SK-N-SH (cell line): Measurements from ENCODE around the gene FBXL5. TPM values are rescaled to one million over a fixed set of nuclear protein-coding genes. Genes with fewer than 3 reads are reported as not detected.
A peak's percentile ranks its signal among the peaks of the same experiment; 100 is the strongest.

ENCODE experiments used
- CTCF ChIA-PET: fragments of 300-600, 350-600 bp; formaldehyde crosslinking; extraction: SDS; loops from one replicate; lab custom pipeline; 2021; lab: Yijun Ruan, JAX
- POLR2A ChIA-PET: fragments of 350-600 bp; sonication (Branson Sonifier 250); formaldehyde crosslinking; extraction: SDS; loops from one replicate; lab custom pipeline; 2020; ENCODE audit warnings: antibody characterized with exemption, inconsistent platforms; lab: Yijun Ruan, JAX
- DNase-seq: peaks from one replicate; pipeline ENCODE4 v3.0.0; 2012
- H2AFZ ChIP-seq: fragments of 200-600 bp; sonication (generic); 2 replicates; pipeline ENCODE4 v1.8.1; 2016; ENCODE audit warnings: antibody characterized with exemption, mild to moderate bottlenecking, low read depth
- H3F3A ChIP-seq: fragments of 200-600 bp; sonication (generic); replicated peaks from 2 replicates; pipeline ENCODE3; 2016; ENCODE audit warnings: antibody characterized with exemption, mild to moderate bottlenecking; ENCODE audit not compliant: insufficient read depth
- H3K27ac ChIP-seq, 2 experiments: fragments of 200-500 bp in 1 of 2; fragments of 200-600 bp in 1 of 2; sonication (Bioruptor generic) in 1 of 2; sonication (generic), shearing (Covaris generic) in 1 of 2; 2 replicates each; pipeline versions ENCODE4 v1.5.1 to v1.6.1; 2014 to 2016; ENCODE audit warnings: low read depth in 2 of 2, inconsistent platforms in 1 of 2, low read length in 1 of 2, mild to moderate bottlenecking in 1 of 2, mixed read lengths in 1 of 2
- H3K27me3 ChIP-seq: fragments of 200-600 bp; sonication (generic), shearing (Covaris generic); 2 replicates; pipeline ENCODE4 v1.6.1; 2016; ENCODE audit warnings: mixed run types; ENCODE audit not compliant: insufficient read depth
- H3K36me3 ChIP-seq, 2 experiments: fragments of 200-500 bp in 1 of 2; fragments of 200-600 bp in 1 of 2; sonication (Bioruptor generic) in 1 of 2; sonication (generic) in 1 of 2; replicated peaks in 1 of 2; 2 replicates each; pipeline versions ENCODE3 to v1.5.1; 2014 to 2016; ENCODE audit warnings: low read length in 1 of 2, mild to moderate bottlenecking in 1 of 2; ENCODE audit not compliant: insufficient read depth in 2 of 2, control insufficient read depth in 1 of 2
- H3K4me1 ChIP-seq, 2 experiments: fragments of 200-500 bp in 1 of 2; fragments of 200-600 bp in 1 of 2; sonication (Bioruptor generic) in 1 of 2; sonication (generic), shearing (Covaris generic) in 1 of 2; 2 replicates each; pipeline versions ENCODE4 v1.5.1 to v1.6.1; 2014 to 2016; ENCODE audit warnings: low read depth in 1 of 2, low read length in 1 of 2, mixed run types in 1 of 2; ENCODE audit not compliant: insufficient read depth in 2 of 2, control insufficient read depth in 1 of 2
- H3K4me2 ChIP-seq: fragments of 200-600 bp; sonication (generic), shearing (Covaris generic); 2 replicates; pipeline ENCODE4 v1.6.1; 2017; ENCODE audit warnings: mixed run types
- H3K4me3 ChIP-seq, 2 experiments: fragments of 200-500 bp in 1 of 2; fragments of 200-600 bp in 1 of 2; sonication (Bioruptor generic) in 1 of 2; sonication (generic), shearing (Covaris generic) in 1 of 2; 2 replicates each; pipeline versions ENCODE4 v1.5.1 to v1.8.1; 2014 to 2016; ENCODE audit warnings: low read depth in 2 of 2, inconsistent platforms in 1 of 2, low read length in 1 of 2, mild to moderate bottlenecking in 1 of 2, mixed read lengths in 1 of 2, moderate library complexity in 1 of 2
- H3K79me2 ChIP-seq: fragments of 200-600 bp; sonication (generic); 2 replicates; pipeline ENCODE4 v1.8.1; 2017; ENCODE audit warnings: mild to moderate bottlenecking; ENCODE audit not compliant: insufficient read depth
- H3K9ac ChIP-seq: fragments of 200-600 bp; sonication (generic); 2 replicates; pipeline ENCODE4 v1.6.1; 2017; ENCODE audit warnings: mixed run types
- H3K9me2 ChIP-seq: fragments of 200-600 bp; sonication (generic); 2 replicates; pipeline ENCODE4 v1.6.1; 2017; ENCODE audit warnings: mixed run types
- H3K9me3 ChIP-seq: fragments of 200-600 bp; sonication (generic); 2 replicates; pipeline ENCODE4 v1.6.1; 2017; ENCODE audit warnings: mixed run types, mild to moderate bottlenecking, moderate library complexity
- H4K20me1 ChIP-seq: fragments of 200-600 bp; sonication (generic); 2 replicates; pipeline ENCODE4 v1.6.1; 2017; ENCODE audit warnings: mild to moderate bottlenecking, mixed run types; ENCODE audit not compliant: insufficient read depth
- CHD2 ChIP-seq: fragments of 150-350 bp; IDR thresholded peaks from 2 replicates; pipeline ENCODE4 v1.6.1; 2018; ENCODE audit warnings: low read length; ENCODE audit not compliant: partially characterized antibody
- ELF1 ChIP-seq: IDR thresholded peaks from 2 replicates; pipeline ENCODE4 v1.4.0; 2012
- EP300 ChIP-seq, 2 experiments: IDR thresholded peaks; 2 replicates each; pipeline versions ENCODE4 v1.4.0 to v1.6.1; 2012; ENCODE audit warnings: borderline replicate concordance in 1 of 2, low read depth in 1 of 2, low read length in 1 of 2
- EZH2phosphoT487 ChIP-seq: fragments of 200-600 bp; sonication (generic); IDR thresholded peaks from 2 replicates; pipeline ENCODE4 v1.6.1; 2017; ENCODE audit warnings: low read depth, mixed run types, mild to moderate bottlenecking, antibody characterized with exemption, moderate library complexity, borderline replicate concordance
- GABPA ChIP-seq: IDR thresholded peaks from 2 replicates; pipeline ENCODE4 v1.4.0; 2012; ENCODE audit warnings: low read depth, mild to moderate bottlenecking
- GATA2 ChIP-seq: sonication (generic); formaldehyde crosslinking; IDR thresholded peaks from 2 replicates; pipeline ENCODE4 v1.5.0; 2020; ENCODE audit warnings: mild to moderate bottlenecking, missing genetic modification reagents
- MAX ChIP-seq: IDR thresholded peaks from 2 replicates; pipeline ENCODE4 v1.4.0; 2012; ENCODE audit warnings: low read depth
- MXI1 ChIP-seq: IDR thresholded peaks from 2 replicates; pipeline ENCODE4 v1.6.1; 2012; ENCODE audit warnings: mild to moderate bottlenecking, low read depth, low read length, improper control_type of control experiment
- NRF1 ChIP-seq: IDR thresholded peaks from 2 replicates; pipeline ENCODE4 v1.6.1; 2012; ENCODE audit warnings: low read depth, mild to moderate bottlenecking, low read length
- RAD21 ChIP-seq: IDR thresholded peaks from 2 replicates; pipeline ENCODE4 v1.6.1; 2012; ENCODE audit warnings: mild to moderate bottlenecking, low read length
- RFX5 ChIP-seq: IDR thresholded peaks from 2 replicates; pipeline ENCODE4 v1.6.1; 2012; ENCODE audit warnings: mild to moderate bottlenecking, improper control_type of control experiment, low read length
- SIN3A ChIP-seq: IDR thresholded peaks from 2 replicates; pipeline ENCODE4 v1.6.1; 2012; ENCODE audit warnings: low read depth, mild to moderate bottlenecking, low read length, moderate library complexity, borderline replicate concordance
- SMC3 ChIP-seq: IDR thresholded peaks from 2 replicates; pipeline ENCODE4 v1.6.1; 2012; ENCODE audit warnings: low read depth, low read length, improper control_type of control experiment
- TEAD4 ChIP-seq: IDR thresholded peaks from 2 replicates; pipeline ENCODE4 v1.4.0; 2012; ENCODE audit warnings: mild to moderate bottlenecking, borderline replicate concordance; ENCODE audit not compliant: insufficient read depth
- YY1 ChIP-seq: IDR thresholded peaks from 2 replicates; pipeline ENCODE4 v1.4.0; 2012; ENCODE audit warnings: low read depth, mild to moderate bottlenecking
- WGBS: methylation state at CpG from one replicate; pipeline ENCODE4 v1.1.6; 2017; ENCODE audit warnings: low lambda C conversion rate; 5-methylcytosine and 5-hydroxymethylcytosine counted together
- polyA plus RNA-seq, 3 experiments: library from polyadenylated mRNA; depleted of rRNA; stranded (reverse); fragments of >200 nt; gene quantifications; 2 replicates each; pipeline ENCODE4 v1.2.3, GENCODE V29; 2012
- TF ChIP-seq, protein P1 (sequence below): fragments of 200-600 bp; sonication (generic); IDR thresholded peaks from 2 replicates; pipeline ENCODE4 v1.6.1; 2017; ENCODE audit warnings: antibody characterized with exemption, mild to moderate bottlenecking, moderate library complexity

FBXL5 gene
- polyA plus RNA-seq, 1 of the 3 experiments (the other 2 are of a cell fraction), result 13.5 TPM

- Histone ChIP-seq H3K27me3 (no peaks in the 10 kb centered on the region), H3K9me2 (no peaks in the 10 kb centered on the region), H3K4me3 (peak overlapping the region in 1 of 2 experiments; percentile 71; a peak in 3 of 4 replicates), H4K20me1 (peaks cover 36% of the 10 kb centered on the region), H2AFZ (no peak overlapping the region), H3K4me1 (peaks cover 19 to 22% of the 10 kb centered on the region in 2 experiments; a peak in 3 of 4 replicates), H3K4me2 (peak overlapping the region; percentile 85), H3K79me2 (peaks cover 76% of the 10 kb centered on the region), H3K27ac (peak overlapping the region; percentile 16 to 91; a peak in 3 of 4 replicates), H3K9me3 (no peaks in the 10 kb centered on the region), H3K9ac (peak overlapping the region; percentile 87; the same call in 1 of the 2 replicates), H3K36me3 (peaks cover 0 to 4% of the 10 kb centered on the region in 2 experiments), H3F3A (peaks cover 25% of the 10 kb centered on the region)
- 74% methylated on average over 1 of the region's 1 CpG for whole genome bisulfite sequencing
- TF ChIP-seq ELF1 (no peak), SIN3A (no peak), TEAD4 (no peak), YY1 (no peak), GATA2 (CRISPR knock-in tag) (no peak), MXI1 (no peak), EP300 (IDR thresholded peaks at IDR 0.05; ENCODE audit: borderline replicate concordance in 1 of 2, low read depth in 1 of 2, low read length in 1 of 2) (no peak), MAX (no peak)
- CTCF ChIA-PET, result interaction anchor here (1.7 to 2.0 kb wide), 3 partner anchors 154 to 176 kb away, joined by 3 to 17 read pairs (median 5); no protein-coding TSS in a partner anchor
- POLR2A ChIA-PET, result no interaction called here
- DNase-seq, result no peak
These were observed 3.0 kb downstream of the FBXL5 start for GRCh38 chr4:15652191-15652590.

GRCh38 chr4:15651676-15652075 lies 3.5 kb downstream of the FBXL5 start:
- H3K4me2 ChIP-seq, result peak overlapping the region; percentile 85

GRCh38 chr4:15649914-15650545 lies 5.1 kb downstream of the FBXL5 start:
- H3K9ac ChIP-seq, result no peak overlapping the region
- H3K4me1 ChIP-seq, result peaks cover 11 to 22% of the 10 kb centered on the region in 2 experiments; a peak in 2 of 4 replicates
- H3K36me3 ChIP-seq, result peaks cover 0 to 4% of the 10 kb centered on the region in 2 experiments
- TF ChIP-seq, protein P1, sequence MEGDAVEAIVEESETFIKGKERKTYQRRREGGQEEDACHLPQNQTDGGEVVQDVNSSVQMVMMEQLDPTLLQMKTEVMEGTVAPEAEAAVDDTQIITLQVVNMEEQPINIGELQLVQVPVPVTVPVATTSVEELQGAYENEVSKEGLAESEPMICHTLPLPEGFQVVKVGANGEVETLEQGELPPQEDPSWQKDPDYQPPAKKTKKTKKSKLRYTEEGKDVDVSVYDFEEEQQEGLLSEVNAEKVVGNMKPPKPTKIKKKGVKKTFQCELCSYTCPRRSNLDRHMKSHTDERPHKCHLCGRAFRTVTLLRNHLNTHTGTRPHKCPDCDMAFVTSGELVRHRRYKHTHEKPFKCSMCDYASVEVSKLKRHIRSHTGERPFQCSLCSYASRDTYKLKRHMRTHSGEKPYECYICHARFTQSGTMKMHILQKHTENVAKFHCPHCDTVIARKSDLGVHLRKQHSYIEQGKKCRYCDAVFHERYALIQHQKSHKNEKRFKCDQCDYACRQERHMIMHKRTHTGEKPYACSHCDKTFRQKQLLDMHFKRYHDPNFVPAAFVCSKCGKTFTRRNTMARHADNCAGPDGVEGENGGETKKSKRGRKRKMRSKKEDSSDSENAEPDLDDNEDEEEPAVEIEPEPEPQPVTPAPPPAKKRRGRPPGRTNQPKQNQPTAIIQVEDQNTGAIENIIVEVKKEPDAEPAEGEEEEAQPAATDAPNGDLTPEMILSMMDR, result peak; percentile 72
- TF ChIP-seq CHD2, result peak; percentile 81
- TF ChIP-seq GATA2 (CRISPR knock-in tag), result peak; percentile 68
- peak; percentile 25; the same call in 1 of the 2 replicates for TF ChIP-seq GABPA
- no peak for TF ChIP-seq EZH2phosphoT487
- TF ChIP-seq RAD21, result peak; percentile 81
- no peak for TF ChIP-seq TEAD4
- TF ChIP-seq MXI1, result peak; percentile 38; the same call in 1 of the 2 replicates
- TF ChIP-seq RFX5, result peak; percentile 31; the same call in 1 of the 2 replicates
- peak; percentile 48; the same call in 1 of the 2 replicates for TF ChIP-seq SMC3
- H3K79me2 ChIP-seq, result peaks cover 97% of the 10 kb centered on the region
- H3K27me3 ChIP-seq, result no peaks in the 10 kb centered on the region
- peak overlapping the region in 1 of 2 experiments; percentile 24; a peak in 1 of 4 replicates for H3K4me3 ChIP-seq
- H4K20me1 ChIP-seq, result peaks cover 51% of the 10 kb centered on the region
- no peaks in the 10 kb centered on the region for H3K9me3 ChIP-seq
- ChIA-PET POLR2A (interaction anchor here (0.6 kb wide), 1 partner anchor 171 kb away, joined by 3 read pairs; no protein-coding TSS in a partner anchor), CTCF (interaction anchor here (0.6 to 1.1 kb wide), 12 partner anchors 8 to 413 kb away, joined by 3 to 8 read pairs (median 4); no protein-coding TSS in a partner anchor)
- DNase-seq, result peak; percentile 52
- no peak overlapping the region for H2AFZ ChIP-seq
- peaks cover 19% of the 10 kb centered on the region for H3F3A ChIP-seq
- H3K4me2 ChIP-seq, result no peak overlapping the region
- no peaks in the 10 kb centered on the region for H3K9me2 ChIP-seq
- peak overlapping the region in 1 of 2 experiments; percentile 43; a peak in 1 of 4 replicates for H3K27ac ChIP-seq
- WGBS, result 26% methylated on average over 5 of the region's 5 CpGs

More at GRCh38 chr4:15651676-15652075, 3.5 kb downstream of the FBXL5 start:
- DNase-seq, result no peak
- TF ChIP-seq RAD21 (no peak), NRF1 (no peak)
- TF ChIP-seq, all 33 proteins: peak for 0
- peaks cover 39% of the 10 kb centered on the region for H4K20me1 ChIP-seq
- H3K27ac ChIP-seq, result peak overlapping the region in 1 of 2 experiments; percentile 91; a peak in 1 of 4 replicates
- H3K9me3 ChIP-seq, result no peaks in the 10 kb centered on the region
- H3K9ac ChIP-seq, result no peak overlapping the region; the same call in 1 of the 2 replicates
- no peaks in the 10 kb centered on the region for H3K9me2 ChIP-seq
- no peaks in the 10 kb centered on the region for H3K27me3 ChIP-seq
- H3K79me2 ChIP-seq, result peaks cover 81% of the 10 kb centered on the region
- peaks cover 23% of the 10 kb centered on the region for H3F3A ChIP-seq
- H3K4me3 ChIP-seq, result peak overlapping the region in 1 of 2 experiments; percentile 71; a peak in 1 of 4 replicates
- no peak overlapping the region for H2AFZ ChIP-seq
- ChIA-PET CTCF (interaction anchor here (1.7 to 2.0 kb wide), 3 partner anchors 154 to 175 kb away, joined by 3 to 17 read pairs (median 5); no protein-coding TSS in a partner anchor), POLR2A (no interaction called here)
- peaks cover 0 to 4% of the 10 kb centered on the region in 2 experiments for H3K36me3 ChIP-seq
- peaks cover 19 to 22% of the 10 kb centered on the region in 2 experiments; a peak in 3 of 4 replicates for H3K4me1 ChIP-seq
- WGBS, result 80% methylated on average over 2 of the region's 2 CpGs
